GM18873 (cell line): ENCODE data around the gene TOGARAM2.

Experiments
- ATAC-seq: cut with Tn5 transposase; IDR thresholded peaks from one replicate; pipeline ENCODE4 v1.9.1; 2021; ENCODE audit warnings: mild to moderate bottlenecking, moderate library complexity, moderate number of reproducible peaks; ENCODE audit not compliant: unreplicated experiment, low FRiP score

The TOGARAM2 gene

GRCh38 chr2:28997237-28997846, 16.2 kb downstream of the TOGARAM2 start:
- no peak for ATAC-seq

DNA sequence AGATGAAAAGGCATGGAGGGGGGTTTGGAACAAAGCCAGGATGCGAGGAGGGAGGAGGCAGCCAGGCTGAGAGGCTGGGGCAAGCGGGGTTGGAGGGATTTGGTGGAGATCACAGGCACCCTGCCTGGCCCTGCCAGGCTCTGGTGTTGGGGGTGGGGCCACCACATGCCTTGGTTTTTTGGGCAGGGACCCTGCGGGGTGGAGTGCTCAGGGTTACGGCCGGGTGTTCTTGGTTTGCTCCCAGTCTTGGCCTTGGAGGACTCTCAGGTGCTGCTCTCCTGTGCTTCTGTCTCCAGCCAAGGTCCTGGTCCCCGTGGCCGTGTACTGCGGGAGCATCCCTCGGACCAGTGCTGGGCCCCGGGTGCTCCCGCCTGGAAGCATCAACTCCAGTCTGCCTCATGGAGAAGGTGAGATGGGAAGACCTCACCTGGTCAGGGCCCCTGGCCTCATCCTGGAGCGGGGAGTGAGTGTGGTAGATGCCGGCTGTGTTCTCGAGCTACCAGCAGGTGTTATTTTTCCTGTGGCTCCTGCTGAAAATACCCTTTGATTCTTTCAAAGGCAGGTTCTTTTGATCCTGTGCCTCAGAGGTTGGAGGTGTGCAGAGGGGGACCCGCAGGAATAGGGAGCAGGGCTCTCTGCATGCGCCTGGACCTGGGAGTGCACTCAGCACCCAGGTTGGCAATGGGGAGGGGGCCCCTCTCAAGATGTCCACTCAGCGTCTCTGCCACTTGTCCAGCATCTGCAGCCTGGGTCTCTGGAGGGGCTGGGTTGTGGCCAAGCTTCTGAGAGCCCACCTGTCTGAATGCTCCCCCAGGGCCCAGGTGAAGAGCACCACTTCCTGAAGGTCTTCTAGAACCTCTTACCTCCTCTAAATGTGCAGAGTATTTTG, 17.0 kb downstream of the TOGARAM2 start:
- no peak for ATAC-seq

GRCh38 chr2:29000481-29000880, 19.4 kb downstream of the TOGARAM2 start:
- ATAC-seq: peak; percentile 76

DNA sequence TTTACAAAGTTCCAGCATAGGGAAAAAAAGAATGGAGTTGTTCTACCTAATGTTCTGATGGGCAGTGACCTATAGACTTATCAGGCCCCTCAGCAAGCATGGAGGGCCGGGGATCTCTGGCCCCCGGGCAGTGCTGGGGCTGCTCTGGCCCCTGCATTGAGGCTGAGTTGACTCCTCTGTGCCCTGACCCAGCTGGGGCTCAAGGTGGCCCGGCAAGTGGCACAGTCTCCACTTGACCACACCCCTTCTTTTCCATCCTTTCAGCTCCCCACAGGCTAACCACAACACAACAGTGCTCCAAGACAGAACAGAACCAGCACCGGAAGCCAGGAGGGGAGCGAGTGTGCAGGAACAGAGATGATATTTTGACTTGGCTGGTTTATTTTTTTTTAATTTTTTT, 19.9 kb downstream of the TOGARAM2 start:
- ATAC-seq: no peak

- no peak for ATAC-seq
These were observed 20.7 kb downstream of the TOGARAM2 start for GRCh38 chr2:29001806-29002205.

DNA sequence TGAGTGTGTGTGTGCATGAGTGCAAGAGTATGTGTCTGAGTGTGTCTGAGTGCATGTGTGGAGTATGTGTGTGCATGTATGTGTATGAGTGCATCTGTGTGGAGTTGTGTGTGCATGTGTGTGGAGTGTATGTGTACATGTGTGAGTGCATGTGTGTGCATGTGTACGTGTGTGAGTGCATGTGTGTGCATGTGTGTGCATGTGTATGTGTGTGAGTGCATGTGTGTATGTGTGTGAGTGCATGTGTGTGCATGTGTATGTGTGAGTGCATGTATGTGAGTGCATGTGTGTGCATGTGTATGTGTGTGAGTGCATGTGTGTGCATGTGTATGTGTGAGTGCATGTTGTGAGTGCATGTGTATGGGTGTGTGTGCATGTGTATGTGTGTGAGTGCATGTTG, 23.7 kb downstream of the TOGARAM2 start:
- ATAC-seq: no peak

DNA sequence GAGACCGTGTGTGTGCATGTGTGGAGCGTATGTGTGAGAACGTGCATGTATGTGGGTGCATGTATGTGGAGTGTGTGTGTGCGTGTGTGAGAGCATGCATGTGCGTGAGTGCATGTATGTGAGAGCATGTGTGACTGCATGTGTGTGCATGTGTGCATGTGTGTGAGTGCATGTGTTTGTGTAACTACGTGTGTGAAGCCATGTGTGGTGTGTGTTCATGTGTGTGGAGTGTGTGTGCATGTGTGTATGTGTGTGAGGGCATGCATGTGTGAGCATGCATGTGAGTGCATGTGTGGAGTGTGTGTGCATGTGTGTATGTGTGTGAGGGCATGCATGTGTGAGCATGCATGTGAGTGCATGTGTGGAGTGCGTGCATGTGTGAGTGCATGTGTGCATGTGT, 24.2 kb downstream of the TOGARAM2 start:
- ATAC-seq: no peak

- no peak for ATAC-seq
These were observed 25.2 kb downstream of the TOGARAM2 start for GRCh38 chr2:29006092-29006979.

GRCh38 chr2:29006980-29007301, 25.8 kb downstream of the TOGARAM2 start:
- no peak for ATAC-seq

- ATAC-seq: no peak
These were observed 28.2 kb downstream of the TOGARAM2 start for GRCh38 chr2:29009270-29009669.

DNA sequence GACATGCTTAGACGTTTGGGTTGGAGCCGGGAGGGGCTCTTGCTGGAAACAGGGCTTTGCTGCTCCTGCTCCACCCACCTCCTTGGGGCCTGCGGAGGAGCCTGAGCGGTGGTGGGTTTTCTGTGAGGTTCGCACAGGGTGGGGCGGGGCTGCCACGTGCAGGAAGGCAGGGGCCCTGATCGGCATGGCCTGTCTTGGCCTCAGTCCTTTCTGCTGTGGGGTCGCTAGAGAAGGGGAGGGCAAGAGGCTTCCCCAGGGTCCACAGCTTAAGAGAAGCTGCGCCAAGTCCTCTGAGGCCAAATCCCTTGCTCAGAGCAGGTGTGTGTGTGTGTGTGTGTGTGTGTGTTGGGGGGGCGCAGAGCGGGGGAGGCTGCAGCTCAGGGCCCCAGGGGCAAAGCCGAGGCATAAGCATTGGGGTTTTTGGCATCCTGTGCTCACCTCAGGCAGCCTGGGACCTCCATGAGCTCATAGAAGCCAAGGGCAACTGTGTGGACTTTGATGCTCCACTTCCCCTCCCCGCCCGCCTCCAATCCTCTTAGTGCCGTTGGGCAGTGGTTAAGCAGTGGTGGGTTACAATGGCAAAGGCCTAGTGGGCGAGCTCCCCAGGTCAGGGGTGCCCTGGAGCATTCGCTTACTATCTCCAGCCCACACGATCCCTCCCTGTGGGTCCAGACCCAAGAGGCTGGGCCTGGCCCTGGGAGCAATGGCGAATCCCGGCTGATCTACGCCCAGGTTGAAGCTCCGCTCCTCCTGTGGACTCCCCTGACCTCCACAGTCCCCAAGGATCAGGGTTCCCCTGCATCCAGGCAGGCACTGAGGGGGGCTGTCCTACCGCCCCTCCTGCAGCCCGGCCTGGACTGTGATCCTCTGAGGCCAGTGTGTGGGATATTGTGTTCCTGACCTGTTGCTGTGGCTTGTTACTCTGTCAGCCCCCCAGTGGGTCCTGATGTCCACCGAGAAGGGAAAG, 28.9 kb downstream of the TOGARAM2 start:
- ATAC-seq: no peak

- no peak for ATAC-seq
These were observed 29.8 kb downstream of the TOGARAM2 start for GRCh38 chr2:29010946-29011345.

DNA sequence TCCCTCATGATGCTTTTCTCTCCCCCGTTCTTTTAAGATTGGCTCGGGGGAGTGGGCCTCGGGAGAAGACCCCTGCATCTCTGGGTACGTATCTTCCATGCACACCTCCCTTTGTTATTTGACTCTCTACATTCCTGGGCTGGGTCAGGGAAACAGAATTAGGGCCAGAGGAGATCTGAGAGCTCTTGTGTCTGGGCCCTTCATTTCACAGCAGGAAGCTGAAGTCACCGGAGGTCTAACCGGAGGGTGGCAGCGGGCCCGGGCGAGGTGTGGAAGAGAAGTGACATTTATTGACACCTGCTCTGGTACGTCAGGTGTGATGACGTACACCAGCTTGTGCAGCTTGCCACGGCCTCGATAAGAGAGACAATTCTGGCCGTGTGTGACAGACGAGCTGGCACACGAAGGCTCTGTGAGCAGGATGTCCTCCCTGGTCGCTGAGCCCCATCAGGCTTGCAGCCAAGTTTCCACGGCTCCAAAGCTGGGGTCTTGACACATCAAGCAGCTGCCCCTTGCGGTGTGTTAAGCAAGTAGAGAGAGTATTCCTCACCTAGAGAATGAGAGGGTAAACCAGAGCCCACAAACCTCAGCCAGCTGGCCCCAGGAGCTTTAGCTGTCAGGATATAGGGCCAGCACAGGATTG, 30.4 kb downstream of the TOGARAM2 start:
- ATAC-seq: no peak

- ATAC-seq: no peak
These were observed 31.1 kb downstream of the TOGARAM2 start for GRCh38 chr2:29012211-29012681.

- ATAC-seq: no peak
These were observed 32.1 kb downstream of the TOGARAM2 start for GRCh38 chr2:29013057-29013780.

- ATAC-seq: no peak
These were observed 33.2 kb downstream of the TOGARAM2 start for GRCh38 chr2:29014331-29014730.

- no peak for ATAC-seq
These were observed 33.8 kb downstream of the TOGARAM2 start for GRCh38 chr2:29014811-29015421.

DNA sequence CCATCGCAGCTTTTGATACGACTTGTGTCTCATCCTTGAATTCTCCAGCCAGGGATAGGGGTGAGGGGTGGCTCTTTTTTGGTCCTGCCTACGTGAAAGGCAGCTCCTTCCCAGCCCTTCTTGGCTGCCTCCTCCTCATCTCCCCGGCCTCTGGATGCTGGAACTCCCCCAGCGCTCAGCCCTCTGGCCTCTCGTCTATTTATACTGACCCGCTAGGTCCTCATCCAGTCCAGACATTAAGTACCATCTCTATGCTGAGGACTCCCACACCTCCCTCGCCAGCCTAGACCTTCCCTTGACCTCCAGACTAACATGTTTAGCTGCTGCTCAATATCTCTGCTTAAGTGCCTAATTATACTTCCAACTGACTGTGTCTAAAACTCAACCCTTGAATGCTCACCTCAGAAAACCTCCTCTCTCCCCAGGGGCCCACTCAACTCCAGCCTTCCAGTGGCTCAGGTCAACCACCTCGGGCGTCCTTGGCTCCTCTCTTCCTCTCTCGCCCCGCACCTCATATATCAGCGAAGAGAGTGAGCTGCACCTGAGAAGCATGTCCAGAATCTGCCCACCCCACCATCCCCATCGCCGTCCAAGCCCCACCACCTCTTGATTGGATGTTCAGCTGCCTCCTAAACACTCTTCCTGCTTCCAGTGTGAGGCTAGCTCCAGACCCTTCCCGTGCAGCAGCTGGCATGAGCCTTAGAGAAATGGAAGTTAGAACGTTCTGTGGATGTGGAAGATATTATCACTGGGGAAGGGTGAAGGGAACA, 34.8 kb downstream of the TOGARAM2 start:
- no peak for ATAC-seq
